Left lung (tissue), 10 donors: ENCODE measurements around the gene SKP2. TPM values are rescaled to one million over a fixed set of nuclear protein-coding genes. Genes with fewer than 3 reads are reported as not detected.

Source experiments
- ATAC-seq: fragments of 200-7000 bp; cut with Tn5 transposase; one replicate; pipeline ENCODE4 v1.9.1; 2020; ENCODE audit warnings: moderate library complexity
- DNase-seq, 4 donors: peaks; one replicate each; pipeline ENCODE4 v3.0.0-alpha.2; 2013 to 2020
- H3K27ac ChIP-seq, 2 donors: fragments of 200-600 bp; sonication (generic) in 1 of 2; one replicate each; pipeline versions ENCODE4 v1.5.0 to v1.8.0; 2020 to 2021
- H3K27me3 ChIP-seq, 2 donors: fragments of 200-600 bp; sonication (generic) in 1 of 2; one replicate each; pipeline versions ENCODE4 v1.5.0 to v1.8.0; 2020 to 2021
- H3K36me3 ChIP-seq, 2 donors: fragments of 200-600 bp; sonication (generic) in 1 of 2; one replicate each; pipeline versions ENCODE4 v1.5.0 to v1.8.0; 2020 to 2021
- H3K4me1 ChIP-seq, 2 donors: fragments of 200-600 bp; one replicate each; pipeline ENCODE4 v1.8.0; 2021
- H3K4me3 ChIP-seq, 2 donors: fragments of 200-600 bp; sonication (generic) in 1 of 2; one replicate each; pipeline versions ENCODE4 v1.5.0 to v1.8.0; 2020 to 2021; ENCODE audit warnings: mild to moderate bottlenecking in 1 of 2
- H3K9me3 ChIP-seq, 2 donors: fragments of 200-600 bp; sonication (generic) in 1 of 2; one replicate each; pipeline versions ENCODE4 v1.5.0 to v1.8.0; 2020 to 2021
- intact Hi-C, 2 donors: fragments of 100-400 bp; cut with DNase I; formaldehyde crosslinking; loops; one replicate each; pipeline versions ENCODE4 v1.11.2 to v1.14.2; 2022
- polyA plus RNA-seq, 6 donors: library from polyadenylated mRNA; unstranded; fragments of 120-200 nt; gene quantifications; one replicate each; pipeline ENCODE4 v1.2.1, GENCODE V29; 2013; ENCODE audit not compliant: insufficient read length in 6 of 6
- total RNA-seq, 2 donors: library from RNA; stranded (reverse); fragmentation: NEBNext Ultra II Directional; extraction: Animal tissue kit (Norgen Biotek cat#: 25700); gene quantifications; one replicate each; pipeline ENCODE4 v1.2.1, GENCODE V29; 2021
- TF ChIP-seq, protein P1 (sequence below), 2 donors: fragments of 200-600 bp; sonication (generic) in 1 of 2; IDR thresholded peaks; one replicate each; pipeline versions ENCODE4 v1.5.0 to v1.8.0; 2021; ENCODE audit warnings: antibody characterized with exemption in 2 of 2
- donor health status: DM: no; HTN: yes; CAD: no.
- donor health status: DM: no; HTN: no; CAD: no.

Gene SKP2
- total and polyA plus RNA-seq, 8 donors: 18.4 to 56.4 (median 48.7) TPM

DNA sequence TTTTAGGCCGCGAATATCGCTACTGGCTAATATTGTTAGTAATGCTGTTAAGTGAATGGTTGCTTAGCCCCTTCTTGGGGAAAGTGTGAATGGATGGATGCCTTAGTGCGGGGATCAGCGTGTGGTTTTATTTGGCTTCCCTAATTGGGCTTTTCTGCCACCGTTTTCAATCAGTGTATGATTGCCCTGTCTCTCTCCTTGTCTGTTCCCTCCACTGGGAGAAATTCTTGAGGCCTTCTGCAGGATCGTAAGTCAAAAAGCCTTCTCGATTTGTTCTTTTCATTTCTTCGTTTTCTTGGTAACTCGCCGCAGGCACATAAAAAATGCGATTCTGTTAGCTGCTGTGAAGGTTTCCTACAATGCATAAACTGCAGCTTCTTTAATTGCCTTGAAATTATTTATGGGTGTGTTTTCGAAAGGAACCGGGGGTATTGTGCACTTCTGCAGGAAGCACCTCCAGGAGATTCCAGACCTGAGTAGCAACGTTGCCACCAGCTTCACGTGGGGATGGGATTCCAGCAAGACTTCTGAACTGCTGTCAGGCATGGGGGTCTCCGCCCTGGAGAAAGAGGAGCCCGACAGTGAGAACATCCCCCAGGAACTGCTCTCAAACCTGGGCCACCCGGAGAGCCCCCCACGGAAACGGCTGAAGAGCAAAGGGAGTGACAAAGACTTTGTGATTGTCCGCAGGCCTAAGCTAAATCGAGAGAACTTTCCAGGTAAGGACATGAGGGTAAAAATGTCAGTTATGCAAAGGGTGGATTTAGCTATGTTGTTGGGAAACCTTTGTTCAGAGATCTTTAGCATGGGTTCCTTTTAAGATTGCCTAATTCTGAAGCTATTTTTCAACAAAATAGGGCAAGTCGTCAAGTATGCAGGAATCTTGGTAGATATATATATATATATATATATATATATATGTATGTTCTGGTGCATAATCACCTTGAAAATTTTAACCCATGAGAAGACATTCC is 700 bp downstream of the SKP2 start:
- ATAC-seq: peak; percentile 12
- Histone ChIP-seq H3K27ac (peak overlapping the region; percentile 40 to 87), H3K9me3 (no peaks in the 10 kb centered on the region), H3K4me3 (peak overlapping the region; percentile 78 to 96), H3K36me3 (peaks cover 0 to 6% of the 10 kb centered on the region in 2 donors), H3K27me3 (no peaks in the 10 kb centered on the region), H3K4me1 (peaks cover 17 to 45% of the 10 kb centered on the region in 2 donors)
- peak in 1 of 4 donors; percentile 14 for DNase-seq
- intact Hi-C loops: no loop called here
- TF ChIP-seq, protein P1, sequence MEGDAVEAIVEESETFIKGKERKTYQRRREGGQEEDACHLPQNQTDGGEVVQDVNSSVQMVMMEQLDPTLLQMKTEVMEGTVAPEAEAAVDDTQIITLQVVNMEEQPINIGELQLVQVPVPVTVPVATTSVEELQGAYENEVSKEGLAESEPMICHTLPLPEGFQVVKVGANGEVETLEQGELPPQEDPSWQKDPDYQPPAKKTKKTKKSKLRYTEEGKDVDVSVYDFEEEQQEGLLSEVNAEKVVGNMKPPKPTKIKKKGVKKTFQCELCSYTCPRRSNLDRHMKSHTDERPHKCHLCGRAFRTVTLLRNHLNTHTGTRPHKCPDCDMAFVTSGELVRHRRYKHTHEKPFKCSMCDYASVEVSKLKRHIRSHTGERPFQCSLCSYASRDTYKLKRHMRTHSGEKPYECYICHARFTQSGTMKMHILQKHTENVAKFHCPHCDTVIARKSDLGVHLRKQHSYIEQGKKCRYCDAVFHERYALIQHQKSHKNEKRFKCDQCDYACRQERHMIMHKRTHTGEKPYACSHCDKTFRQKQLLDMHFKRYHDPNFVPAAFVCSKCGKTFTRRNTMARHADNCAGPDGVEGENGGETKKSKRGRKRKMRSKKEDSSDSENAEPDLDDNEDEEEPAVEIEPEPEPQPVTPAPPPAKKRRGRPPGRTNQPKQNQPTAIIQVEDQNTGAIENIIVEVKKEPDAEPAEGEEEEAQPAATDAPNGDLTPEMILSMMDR (IDR thresholded peaks at IDR 0.05): no peak

DNA sequence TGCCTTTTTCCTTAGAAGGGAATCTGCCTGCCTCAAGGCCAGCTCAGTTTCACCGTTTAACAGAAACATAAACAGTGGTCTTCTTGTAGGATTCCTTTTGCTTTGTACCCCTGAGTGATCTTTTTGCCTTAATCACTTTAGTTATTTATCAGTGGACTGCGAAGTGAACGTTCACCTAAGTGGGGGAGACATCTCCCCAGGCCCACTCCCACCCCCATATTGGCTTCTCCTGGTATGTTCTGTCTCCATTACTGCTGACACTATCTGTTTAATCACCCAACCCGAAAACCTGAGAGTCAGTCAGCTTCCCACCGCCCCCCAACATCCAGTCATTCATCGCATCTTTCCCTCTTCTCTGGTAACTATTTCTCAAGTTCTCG is 1.4 kb downstream of the SKP2 start:
- Histone ChIP-seq H3K36me3 (peaks cover 0 to 6% of the 10 kb centered on the region in 2 donors), H3K9me3 (no peaks in the 10 kb centered on the region), H3K4me3 (peak overlapping the region; percentile 78 to 96), H3K4me1 (peaks cover 17 to 45% of the 10 kb centered on the region in 2 donors), H3K27me3 (no peaks in the 10 kb centered on the region), H3K27ac (no peak overlapping the region)
- TF ChIP-seq, protein P1 (IDR thresholded peaks at IDR 0.05): no peak
- intact Hi-C loops: no loop called here
- ATAC-seq (no peak), DNase-seq (no peak)

DNA sequence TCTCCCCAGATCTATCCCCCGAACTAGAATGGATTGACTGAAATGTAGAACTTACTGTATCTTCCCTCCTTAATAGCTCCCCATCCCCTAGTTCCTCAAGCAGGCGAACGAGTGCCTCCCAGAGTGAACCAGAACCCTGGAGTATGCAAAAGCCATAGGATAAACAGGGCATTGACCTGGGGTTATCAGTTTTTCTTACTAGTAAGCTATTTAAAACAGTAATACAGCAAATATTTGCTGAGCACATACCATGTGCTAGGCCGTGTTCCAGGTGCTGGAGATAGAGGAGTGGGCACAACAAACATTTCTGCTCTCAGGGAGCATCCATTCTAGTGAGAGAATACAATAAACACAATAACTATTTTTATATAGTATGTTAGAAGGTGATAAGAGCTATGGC is 1.8 kb downstream of the SKP2 start:
- H3K36me3 ChIP-seq: peaks cover 0 to 8% of the 10 kb centered on the region in 2 donors
- no peak overlapping the region for H3K27ac ChIP-seq
- H3K4me1 ChIP-seq: peaks cover 17 to 45% of the 10 kb centered on the region in 2 donors
- H3K4me3 ChIP-seq: no peak overlapping the region
- TF ChIP-seq, protein P1 (IDR thresholded peaks at IDR 0.05): no peak
- H3K27me3 ChIP-seq: no peaks in the 10 kb centered on the region
- no peak for ATAC-seq
- no peaks in the 10 kb centered on the region for H3K9me3 ChIP-seq
- intact Hi-C loops: no loop called here
- DNase-seq: no peak

DNA sequence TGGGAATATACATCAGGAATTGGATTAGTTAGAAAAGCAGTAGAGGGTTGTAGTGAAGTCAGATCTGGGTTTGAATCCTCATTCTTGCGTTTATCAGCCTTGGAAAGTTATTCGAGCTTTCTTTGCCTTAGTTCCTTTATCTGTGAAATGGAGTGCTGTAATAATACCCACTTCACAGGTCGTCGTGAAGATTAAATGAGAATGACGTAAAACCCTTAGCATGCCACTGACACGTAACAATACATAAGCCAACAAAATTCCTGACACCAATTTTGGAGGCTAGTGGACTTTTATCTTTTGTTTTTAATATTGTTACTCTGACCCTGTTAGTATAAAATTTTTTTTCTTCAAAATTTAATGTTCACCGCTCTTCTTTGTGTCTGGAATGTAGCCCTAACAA is 3.4 kb downstream of the SKP2 start:
- TF ChIP-seq, protein P1 (IDR thresholded peaks at IDR 0.05): no peak
- DNase-seq (no peak), ATAC-seq (no peak)
- Histone ChIP-seq H3K36me3 (peaks cover 0 to 23% of the 10 kb centered on the region in 2 donors), H3K27ac (no peak overlapping the region), H3K27me3 (no peaks in the 10 kb centered on the region), H3K4me1 (peaks cover 13 to 39% of the 10 kb centered on the region in 2 donors), H3K4me3 (no peak overlapping the region), H3K9me3 (no peaks in the 10 kb centered on the region)
- intact Hi-C loops: no loop called here

DNA sequence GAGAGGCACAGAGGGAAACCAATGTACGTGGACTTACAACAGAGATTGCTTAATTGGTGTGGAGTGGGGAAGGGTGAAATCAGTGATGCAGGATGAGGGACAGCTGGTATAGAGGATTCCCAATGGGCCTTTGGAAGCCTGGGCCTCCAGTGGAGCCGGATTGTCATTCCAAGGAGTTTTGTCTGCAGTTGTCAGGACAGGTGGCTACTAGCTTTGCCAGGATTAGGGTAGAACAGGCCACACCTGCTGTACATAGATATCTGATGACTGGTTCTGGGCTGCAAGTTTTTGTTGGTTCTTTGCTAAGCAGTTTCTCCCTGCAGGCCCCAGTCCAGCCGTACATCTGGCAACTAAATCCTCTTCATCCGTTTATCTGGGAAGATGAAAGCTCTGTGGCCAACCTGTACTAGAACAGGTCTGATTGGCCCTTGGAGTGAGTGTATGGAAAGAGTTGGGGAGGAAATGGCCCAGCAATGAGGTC is 4.2 kb downstream of the SKP2 start:
- TF ChIP-seq, protein P1 (IDR thresholded peaks at IDR 0.05): no peak
- no peaks in the 10 kb centered on the region for H3K9me3 ChIP-seq
- no peak overlapping the region for H3K4me3 ChIP-seq
- ATAC-seq (no peak), DNase-seq (no peak)
- intact Hi-C loops: no loop called here
- H3K4me1 ChIP-seq: peaks cover 7 to 30% of the 10 kb centered on the region in 2 donors
- no peaks in the 10 kb centered on the region for H3K27me3 ChIP-seq
- peaks cover 0 to 24% of the 10 kb centered on the region in 2 donors for H3K36me3 ChIP-seq
- no peak overlapping the region for H3K27ac ChIP-seq
